ENCODE data around the gene ZNF81.

ZNF81 gene

GRCh38 chrX:47815901-47816845, 20.5 kb upstream of the ZNF81 start:
- TF ChIP-seq FOXP2 (optimal IDR thresholded peaks at IDR 0.05; ENCODE audit: borderline replicate concordance, extremely low read depth, extremely low read length, insufficient read depth), result no peak
- no peak for TF ChIP-seq SIN3A (IDR thresholded peaks at IDR 0.05; ENCODE audit: borderline replicate concordance, insufficient read depth, low read length)
- no peak for TF ChIP-seq REST (IDR thresholded peaks at IDR 0.05; ENCODE audit: insufficient read depth in 1 of 2, low read depth in 2 of 2, low read length in 2 of 2)
- no peak for TF ChIP-seq TAF1 (IDR thresholded peaks at IDR 0.05; ENCODE audit: borderline replicate concordance, insufficient read depth, low read length)
- TF ChIP-seq POLR2AphosphoS5 (IDR thresholded peaks at IDR 0.05; ENCODE audit: low read depth, low read length), result no peak

GRCh38 chrX:47817421-47817820, 19.3 kb upstream of the ZNF81 start:
- TF ChIP-seq REST (IDR thresholded peaks at IDR 0.05; ENCODE audit: insufficient read depth in 1 of 2, low read depth in 2 of 2, low read length in 2 of 2) (no peak), SIN3A (IDR thresholded peaks at IDR 0.05; ENCODE audit: borderline replicate concordance, insufficient read depth, low read length) (no peak), POLR2AphosphoS5 (IDR thresholded peaks at IDR 0.05; ENCODE audit: low read depth, low read length) (no peak), TAF1 (IDR thresholded peaks at IDR 0.05; ENCODE audit: borderline replicate concordance, insufficient read depth, low read length) (no peak), FOXP2 (optimal IDR thresholded peaks at IDR 0.05; ENCODE audit: borderline replicate concordance, extremely low read depth, extremely low read length, insufficient read depth) (no peak)

- no peak for TF ChIP-seq TAF1 (IDR thresholded peaks at IDR 0.05; ENCODE audit: borderline replicate concordance, insufficient read depth, low read length)
- no peak for TF ChIP-seq SIN3A (IDR thresholded peaks at IDR 0.05; ENCODE audit: borderline replicate concordance, insufficient read depth, low read length)
- no peak for TF ChIP-seq REST (IDR thresholded peaks at IDR 0.05; ENCODE audit: insufficient read depth in 1 of 2, low read depth in 2 of 2, low read length in 2 of 2)
Measured at GRCh38 chrX:47817897-47818296, 18.8 kb upstream of the ZNF81 start.

- TF ChIP-seq FOXP2 (optimal IDR thresholded peaks at IDR 0.05; ENCODE audit: borderline replicate concordance, extremely low read depth, extremely low read length, insufficient read depth) (no peak), SIN3A (IDR thresholded peaks at IDR 0.05; ENCODE audit: borderline replicate concordance, insufficient read depth, low read length) (no peak), POLR2AphosphoS5 (IDR thresholded peaks at IDR 0.05; ENCODE audit: low read depth, low read length) (no peak), TAF1 (IDR thresholded peaks at IDR 0.05; ENCODE audit: borderline replicate concordance, insufficient read depth, low read length) (no peak), REST (IDR thresholded peaks at IDR 0.05; ENCODE audit: insufficient read depth in 1 of 2, low read depth in 2 of 2, low read length in 2 of 2) (no peak)
Measured at GRCh38 chrX:47828984-47829383, 7.7 kb upstream of the ZNF81 start.

Measured in PFSK-1 (cell line).